ENCODE data around the gene ADAM8.

ADAM8 gene

GRCh38 chr10:133281084-133281483 is 4.4 kb upstream of the ADAM8 start:
- DNase-seq, result no peak

GRCh38 chr10:133280391-133281059 is 3.9 kb upstream of the ADAM8 start:
- no peak for DNase-seq

- DNase-seq, result no peak
Observed at GRCh38 chr10:133279326-133280226, 2.9 kb upstream of the ADAM8 start.

GRCh38 chr10:133278577-133279265 is 2.1 kb upstream of the ADAM8 start:
- DNase-seq, result no peak

- no peak for DNase-seq
Observed at GRCh38 chr10:133277993-133278576, 1.4 kb upstream of the ADAM8 start.

- DNase-seq, result no peak
Observed at GRCh38 chr10:133277277-133277992, 767 bp upstream of the ADAM8 start.

GRCh38 chr10:133276100-133276434 is 601 bp downstream of the ADAM8 start:
- DNase-seq, result no peak

- DNase-seq, result no peak
Observed at GRCh38 chr10:133275684-133276092, 980 bp downstream of the ADAM8 start.

- DNase-seq, result peak; percentile 69
Observed at GRCh38 chr10:133274751-133275683, 1.7 kb downstream of the ADAM8 start.

- no peak for DNase-seq
Observed at GRCh38 chr10:133273534-133274143, 3.0 kb downstream of the ADAM8 start.

GRCh38 chr10:133272964-133273420 is 3.7 kb downstream of the ADAM8 start:
- no peak for DNase-seq

GRCh38 chr10:133272301-133272963 is 4.2 kb downstream of the ADAM8 start:
- DNase-seq, result no peak

GRCh38 chr10:133271521-133272300 is 5.0 kb downstream of the ADAM8 start:
- DNase-seq, result no peak

- DNase-seq, result no peak
Observed at GRCh38 chr10:133270773-133271297, 5.8 kb downstream of the ADAM8 start.

GRCh38 chr10:133270204-133270603 is 6.5 kb downstream of the ADAM8 start:
- no peak for DNase-seq

GRCh38 chr10:133269367-133269766 is 7.3 kb downstream of the ADAM8 start:
- DNase-seq, result no peak

- DNase-seq, result no peak
Observed at GRCh38 chr10:133268532-133268931, 8.1 kb downstream of the ADAM8 start.

- DNase-seq, result no peak
Observed at GRCh38 chr10:133267829-133268228, 8.8 kb downstream of the ADAM8 start.

- no peak for DNase-seq
Observed at GRCh38 chr10:133267293-133267692, 9.4 kb downstream of the ADAM8 start.

Data from activated CD4-positive, alpha-beta T cell treated with anti-CD3 and anti-CD28 coated beads for 1 hour (primary cell).